HG03575 (cell line): Measurements from ENCODE around the gene TNNI2.
A peak's percentile ranks its signal among the peaks of the same experiment; 100 is the strongest.

ENCODE experiments used
- ATAC-seq: cut with Tn5 transposase; IDR thresholded peaks from one replicate; pipeline ENCODE4 v1.9.1; 2021; ENCODE audit not compliant: unreplicated experiment, insufficient number of reproducible peaks, low FRiP score; ENCODE audit errors: extremely low read depth

The TNNI2 gene

GRCh38 chr11:1843098-1843473, 4.3 kb downstream of the TNNI2 start:
- no peak for ATAC-seq

GRCh38 chr11:1843796-1844195, 5.0 kb downstream of the TNNI2 start:
- ATAC-seq = no peak

GRCh38 chr11:1844221-1845094, 5.7 kb downstream of the TNNI2 start:
- ATAC-seq = no peak

- ATAC-seq = no peak
Measured at GRCh38 chr11:1845095-1845429, 6.3 kb downstream of the TNNI2 start.

GRCh38 chr11:1845561-1846452, 7.0 kb downstream of the TNNI2 start:
- no peak for ATAC-seq

GRCh38 chr11:1846453-1846932, 7.7 kb downstream of the TNNI2 start:
- ATAC-seq = no peak

GRCh38 chr11:1847006-1847735, 8.4 kb downstream of the TNNI2 start:
- no peak for ATAC-seq

- no peak for ATAC-seq
Measured at GRCh38 chr11:1847926-1848639, 9.3 kb downstream of the TNNI2 start.

- no peak for ATAC-seq
Measured at GRCh38 chr11:1848640-1849430, 10.1 kb downstream of the TNNI2 start.

GRCh38 chr11:1851468-1852180, 12.8 kb downstream of the TNNI2 start:
- ATAC-seq = no peak

GRCh38 chr11:1852271-1852876, 13.6 kb downstream of the TNNI2 start:
- no peak for ATAC-seq

- peak; percentile 19 for ATAC-seq
Measured at GRCh38 chr11:1852877-1853276, 14.1 kb downstream of the TNNI2 start, which contains the start of gene LSP1. TSS of gene LSP1 (plus strand) at chr11:1853084. CDS start at chr11:1853145, 61 bp downstream.

- no peak for ATAC-seq
Measured at GRCh38 chr11:1853376-1854131, 14.8 kb downstream of the TNNI2 start.

GRCh38 chr11:1854132-1854948, 15.6 kb downstream of the TNNI2 start:
- ATAC-seq = peak; percentile 0
